Transverse colon (tissue), 4 donors: Measurements from ENCODE around the gene PDZK1IP1. TPM values are rescaled to one million over a fixed set of nuclear protein-coding genes. Genes with fewer than 3 reads are reported as not detected.

Source experiments
- DNase-seq: peaks from one replicate; pipeline ENCODE4 v3.0.0-alpha.2; 2019
- H3K27ac ChIP-seq, 4 donors: fragments of 200-600 bp; sonication (generic); 2 replicates each; pipeline ENCODE4 v1.5.1; 2016 to 2018; ENCODE audit warnings: inconsistent platforms in 4 of 4
- H3K27me3 ChIP-seq: fragments of 200-600 bp; sonication (generic); 2 replicates; pipeline ENCODE4 v1.5.1; 2017; ENCODE audit warnings: inconsistent platforms
- H3K36me3 ChIP-seq, 4 donors: fragments of 200-600 bp; sonication (generic); 2 replicates each; pipeline ENCODE4 v1.5.1; 2017 to 2019; ENCODE audit warnings: inconsistent platforms in 4 of 4
- H3K4me1 ChIP-seq, 4 donors: fragments of 200-600 bp; sonication (generic); 2 replicates each; pipeline ENCODE4 v1.5.1; 2017 to 2020; ENCODE audit warnings: inconsistent platforms in 4 of 4
- H3K4me3 ChIP-seq, 4 donors: fragments of 200-600 bp; sonication (generic); 1 replicate in 1 of 4; 2 replicates in 3 of 4; pipeline versions ENCODE4 v1.5.1 to v1.6.1; 2017 to 2019; ENCODE audit warnings: inconsistent platforms in 4 of 4
- H3K9me3 ChIP-seq, 2 donors: fragments of 200-600 bp; sonication (generic); 2 replicates each; pipeline ENCODE4 v1.5.1; 2017 to 2019; ENCODE audit warnings: inconsistent platforms in 2 of 2
- EP300 ChIP-seq: sonication (generic); formaldehyde crosslinking; IDR thresholded peaks from one replicate; pipeline ENCODE4 v1.6.1; 2017; ENCODE audit warnings: antibody characterized with exemption, low read depth
- POLR2A ChIP-seq: fragments of 450-650 bp; IDR thresholded peaks from one replicate; pipeline ENCODE4 v1.6.1; 2016; ENCODE audit warnings: antibody characterized with exemption, mild to moderate bottlenecking, moderate library complexity
- POLR2AphosphoS5 ChIP-seq, 3 donors: sonication (generic); formaldehyde crosslinking; IDR thresholded peaks; one replicate each; pipeline ENCODE4 v1.6.1; 2016; ENCODE audit warnings: antibody characterized with exemption in 3 of 3
- WGBS, 2 donors: methylation state at CpG; one replicate each; pipeline ENCODE4 v1.1.5; 2018; ENCODE audit warnings: low coverage in 1 of 2; 5-methylcytosine and 5-hydroxymethylcytosine counted together
- in situ Hi-C, 4 donors: fragments of 200-750 bp; cut with MboI; loops; one replicate each; pipeline versions ENCODE4 v1.15.0 to v1.15.1; 2017; ENCODE audit warnings: low sequenced_read_pairs in 3 of 4, low pct_ligation_motif_present in 1 of 4, low pct_unique_long_range_greater_than_20kb in 1 of 4
- intact Hi-C: fragments of 100-400 bp; cut with DNase I; formaldehyde crosslinking; loops from one replicate; pipeline ENCODE4 v1.15.1; 2023; ENCODE audit warnings: low total_unique reads
- total RNA-seq, 4 donors: library from RNA; depleted of rRNA; stranded (reverse); fragments of >200 nt; gene quantifications; one replicate each; pipeline ENCODE4 v1.1.0, GENCODE V29; 2016
- TF ChIP-seq, protein P1 (sequence below), 5 experiments: fragments of 200-600 bp in 3 of 5; fragments of 450-650 bp in 2 of 5; sonication (generic) in 3 of 5; IDR thresholded peaks; 1 replicate in 2 of 5; 2 replicates in 3 of 5; pipeline ENCODE4 v1.5.1; 2016 to 2017; ENCODE audit warnings: antibody characterized with exemption in 5 of 5, inconsistent platforms in 3 of 5, mild to moderate bottlenecking in 2 of 5, moderate library complexity in 1 of 5

The PDZK1IP1 gene
- total RNA-seq, 4 donors from 2014 or later: 16.5 to 228 (median 148) TPM

DNA sequence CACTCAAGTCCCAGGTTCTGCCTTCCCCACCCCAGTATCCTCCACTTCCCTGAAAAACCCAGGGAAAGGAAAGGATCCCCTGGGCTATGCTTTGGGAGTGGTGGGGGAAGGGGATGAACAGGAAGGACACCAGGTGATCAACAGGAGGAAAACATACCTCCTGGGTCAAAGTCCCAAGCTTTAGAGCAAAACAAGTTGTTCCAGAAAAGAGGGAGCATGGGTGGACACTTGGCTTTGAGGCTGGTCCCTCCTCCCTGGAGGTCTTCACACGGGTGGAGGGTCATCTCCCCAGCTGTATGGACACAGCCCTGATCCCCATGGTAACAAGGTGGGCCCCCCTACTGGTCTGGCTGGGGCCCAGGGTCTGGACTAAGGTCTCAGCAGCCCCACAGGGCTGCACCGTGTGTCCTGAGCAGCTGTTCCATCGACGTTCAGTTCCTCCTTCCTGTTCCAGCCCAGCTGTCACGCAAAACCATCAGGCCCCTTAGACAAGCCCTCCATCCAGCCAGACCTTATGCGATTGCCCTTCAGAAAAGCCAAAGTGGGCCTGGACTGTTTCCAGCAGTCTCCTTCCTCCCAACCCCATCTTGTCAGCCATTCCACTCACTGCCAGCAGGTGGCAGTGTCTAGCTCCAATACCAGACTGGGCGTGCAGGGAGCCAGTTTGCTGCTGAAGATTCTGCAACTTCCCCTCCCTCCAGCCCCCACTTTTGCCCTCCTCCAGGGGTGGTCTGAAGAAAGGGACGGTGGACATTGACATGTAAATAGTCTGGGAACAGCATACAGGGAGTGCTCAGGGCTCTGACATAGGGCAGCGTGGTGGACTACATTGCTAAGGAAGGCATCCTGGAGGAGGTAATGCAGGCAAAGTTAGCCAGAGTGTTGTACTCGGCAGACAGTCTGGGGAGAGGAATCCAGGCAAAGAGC lies 2.9 kb upstream of the PDZK1IP1 start:
- no peaks in the 10 kb centered on the region for H3K9me3 ChIP-seq
- H3K4me3 ChIP-seq: no peak overlapping the region
- peak overlapping the region; percentile 60 to 86 (median 66) for H3K27ac ChIP-seq
- DNase-seq: peak; percentile 82
- intact Hi-C loops: no loop called here
- in situ Hi-C loops: loop anchor here (10.0 to 25.0 kb wide), 3 partner anchors 72 to 520 kb away; partner anchors contain the start of gene FOXE3 (in 2 of the 4)
- H3K4me1 ChIP-seq: peaks cover 7 to 46% (median 42%) of the 10 kb centered on the region in 4 donors
- H3K36me3 ChIP-seq: no peaks in the 10 kb centered on the region
- 14 to 22% methylated on average over 3 to 10 of the region's 10 CpGs for WGBS, 2 donors
- peaks cover 6% of the 10 kb centered on the region for H3K27me3 ChIP-seq
- TF ChIP-seq EP300 (no peak), POLR2A (peak; percentile 37), POLR2AphosphoS5 (IDR thresholded peaks at IDR 0.05) (peak in 2 of 3 donors; percentile 38 to 51)
- TF ChIP-seq, protein P1, sequence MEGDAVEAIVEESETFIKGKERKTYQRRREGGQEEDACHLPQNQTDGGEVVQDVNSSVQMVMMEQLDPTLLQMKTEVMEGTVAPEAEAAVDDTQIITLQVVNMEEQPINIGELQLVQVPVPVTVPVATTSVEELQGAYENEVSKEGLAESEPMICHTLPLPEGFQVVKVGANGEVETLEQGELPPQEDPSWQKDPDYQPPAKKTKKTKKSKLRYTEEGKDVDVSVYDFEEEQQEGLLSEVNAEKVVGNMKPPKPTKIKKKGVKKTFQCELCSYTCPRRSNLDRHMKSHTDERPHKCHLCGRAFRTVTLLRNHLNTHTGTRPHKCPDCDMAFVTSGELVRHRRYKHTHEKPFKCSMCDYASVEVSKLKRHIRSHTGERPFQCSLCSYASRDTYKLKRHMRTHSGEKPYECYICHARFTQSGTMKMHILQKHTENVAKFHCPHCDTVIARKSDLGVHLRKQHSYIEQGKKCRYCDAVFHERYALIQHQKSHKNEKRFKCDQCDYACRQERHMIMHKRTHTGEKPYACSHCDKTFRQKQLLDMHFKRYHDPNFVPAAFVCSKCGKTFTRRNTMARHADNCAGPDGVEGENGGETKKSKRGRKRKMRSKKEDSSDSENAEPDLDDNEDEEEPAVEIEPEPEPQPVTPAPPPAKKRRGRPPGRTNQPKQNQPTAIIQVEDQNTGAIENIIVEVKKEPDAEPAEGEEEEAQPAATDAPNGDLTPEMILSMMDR (IDR thresholded peaks at IDR 0.05): peak; percentile 92 to 96 (median 94)

DNA sequence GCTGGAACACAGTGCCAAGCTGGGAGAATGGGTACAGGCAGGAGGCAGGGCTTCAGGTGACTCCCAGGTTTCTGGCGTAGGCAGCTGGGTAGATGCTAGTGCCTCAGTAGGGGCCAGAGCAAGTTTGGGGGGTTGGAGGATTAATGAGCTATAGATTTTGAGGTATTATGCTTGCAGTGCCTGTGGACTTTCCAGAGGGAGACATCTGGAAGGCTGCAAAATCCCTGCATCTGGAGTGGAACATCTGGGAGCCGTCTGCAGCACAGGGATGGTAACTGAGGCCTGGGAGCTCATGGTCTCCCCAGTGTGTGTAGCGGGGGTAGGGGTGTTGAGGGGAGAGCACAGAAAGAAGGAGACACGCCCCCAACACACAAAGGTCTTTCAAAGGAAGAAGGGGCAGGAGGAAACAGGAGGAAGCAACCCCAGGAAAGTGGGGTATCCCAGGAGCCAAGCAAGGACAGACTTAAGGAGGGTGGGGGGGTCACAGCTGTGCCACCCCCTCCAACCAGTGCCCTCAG lies 2.2 kb upstream of the PDZK1IP1 start:
- H3K36me3 ChIP-seq: no peaks in the 10 kb centered on the region
- H3K27ac ChIP-seq: peak overlapping the region; percentile 60 to 86 (median 66)
- no peaks in the 10 kb centered on the region for H3K27me3 ChIP-seq
- intact Hi-C loops (no loop called here), in situ Hi-C loops (loop anchor here (10.0 to 25.0 kb wide), 3 partner anchors 73 to 520 kb away; partner anchors contain the start of gene FOXE3 (in 2 of the 4))
- no peak overlapping the region for H3K4me3 ChIP-seq
- H3K4me1 ChIP-seq: peaks cover 7 to 46% (median 42%) of the 10 kb centered on the region in 4 donors
- H3K9me3 ChIP-seq: no peaks in the 10 kb centered on the region
- DNase-seq: peak; percentile 41
- WGBS, 2 donors: 55 to 100% methylated on average over 1 to 4 of the region's 4 CpGs
- TF ChIP-seq POLR2AphosphoS5 (IDR thresholded peaks at IDR 0.05) (no peak), POLR2A (no peak), EP300 (no peak)
- TF ChIP-seq, protein P1 (IDR thresholded peaks at IDR 0.05): no peak

DNA sequence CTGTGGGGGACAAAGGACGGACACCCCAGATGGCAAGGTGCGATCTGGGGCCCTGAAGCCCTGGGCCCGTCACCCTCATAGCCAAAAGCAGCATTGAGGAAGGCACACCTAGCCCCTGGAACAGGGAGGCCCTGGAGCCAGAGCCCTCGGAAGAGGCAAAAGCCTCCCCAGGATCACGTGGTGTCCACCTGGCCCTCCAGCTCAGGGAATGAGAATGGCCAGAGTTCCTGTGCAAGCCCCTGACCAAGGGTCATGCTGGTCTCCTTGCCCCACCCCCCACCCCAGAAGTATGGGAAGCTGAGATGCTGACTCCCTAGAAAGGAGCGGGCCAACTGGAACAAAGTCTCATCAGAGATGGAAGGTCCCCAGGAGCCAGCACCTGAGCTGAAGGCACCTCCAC lies 1.0 kb upstream of the PDZK1IP1 start:
- H3K27me3 ChIP-seq: no peaks in the 10 kb centered on the region
- WGBS, 2 donors: 80% methylated on average over 5 of the region's 6 CpGs; no CpG with 5 or more reads in 1 of the 2 donors
- no peak for TF ChIP-seq POLR2AphosphoS5 (IDR thresholded peaks at IDR 0.05)
- TF ChIP-seq POLR2A: no peak
- TF ChIP-seq, protein P1 (IDR thresholded peaks at IDR 0.05): no peak
- no peak for TF ChIP-seq EP300
- in situ Hi-C loops: loop anchor here (10.0 to 25.0 kb wide), 3 partner anchors 74 to 521 kb away; partner anchors contain the start of gene FOXE3 (in 2 of the 4)
- DNase-seq: no peak
- no peaks in the 10 kb centered on the region for H3K9me3 ChIP-seq
- peak overlapping the region; percentile 71 to 86 (median 81) for H3K27ac ChIP-seq
- H3K4me1 ChIP-seq: peaks cover 7 to 46% (median 42%) of the 10 kb centered on the region in 4 donors
- no peak overlapping the region for H3K4me3 ChIP-seq
- H3K36me3 ChIP-seq: no peaks in the 10 kb centered on the region
- intact Hi-C loops: no loop called here

DNA sequence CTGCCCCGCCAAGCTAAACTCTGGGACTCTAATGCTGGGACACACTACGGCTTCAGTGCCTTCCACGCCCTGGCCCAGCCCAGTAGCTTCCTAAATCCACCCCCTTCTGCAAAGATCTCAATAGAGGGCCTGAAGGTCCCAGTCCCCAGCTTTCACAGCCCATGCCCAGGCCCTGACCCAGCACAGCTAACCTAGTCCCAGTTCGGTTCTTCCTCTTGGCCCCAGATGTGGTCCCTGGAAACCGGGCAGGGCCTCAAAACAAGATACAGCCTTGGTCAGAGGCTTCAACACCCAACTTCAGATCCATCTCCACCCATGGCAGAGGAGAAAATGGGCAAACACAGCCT lies 646 bp upstream of the PDZK1IP1 start:
- Histone ChIP-seq H3K36me3 (no peaks in the 10 kb centered on the region), H3K9me3 (no peaks in the 10 kb centered on the region), H3K27me3 (no peaks in the 10 kb centered on the region), H3K4me1 (peaks cover 7 to 46% (median 42%) of the 10 kb centered on the region in 4 donors), H3K4me3 (no peak overlapping the region), H3K27ac (peak overlapping the region; percentile 71 to 86 (median 81))
- DNase-seq: no peak
- intact Hi-C loops: no loop called here
- TF ChIP-seq POLR2AphosphoS5 (IDR thresholded peaks at IDR 0.05) (no peak), POLR2A (no peak), EP300 (no peak)
- TF ChIP-seq, protein P1 (IDR thresholded peaks at IDR 0.05): no peak
- 38 to 68% methylated on average over 3 to 5 of the region's 5 CpGs for WGBS, 2 donors
- in situ Hi-C loops: loop anchor here (10.0 to 25.0 kb wide), 3 partner anchors 74 to 522 kb away; partner anchors contain the start of gene FOXE3 (in 2 of the 4)
